ENCODE measurements around the gene SLC45A1. TPM values are rescaled to one million over a fixed set of nuclear protein-coding genes. Genes with fewer than 3 reads are reported as not detected.
"Not testable (repeated sequence)": the region's sequence is repeated elsewhere in the genome, so short reads cannot be mapped to it uniquely, and the experiment has no call there.

SLC45A1 gene
- total RNA-seq, 1 donor from 2014 or later = 0.33 TPM

GRCh38 chr1:8379513-8380186, 61.7 kb downstream of the SLC45A1 start:
- H3K36me3 Mint-ChIP-seq (ENCODE audit: low read depth) = peaks cover 62% of the 10 kb centered on the region
- peaks cover 60% of the 10 kb centered on the region for H3K4me1 Mint-ChIP-seq
- ChIA-PET POLR2A (interaction anchor here (0.7 kb wide), 1 partner anchor 489 kb away, joined by 4 read pairs; no protein-coding TSS in a partner anchor), CTCF (interaction anchor here (1.5 kb wide), 1 partner anchor 9 kb away, joined by 3 read pairs; no protein-coding TSS in a partner anchor)
- ATAC-seq (ENCODE audit: low read depth) (no peak), DNase-seq (no peak)
- no peaks in the 10 kb centered on the region for H3K27me3 Mint-ChIP-seq
- intact Hi-C loops (cut with micrococcal nuclease) = no loop called here
- H3K4me3 Mint-ChIP-seq = no peak overlapping the region
- H3K9me3 Mint-ChIP-seq = no peaks in the 10 kb centered on the region
- TF ChIP-seq CTCF (IDR thresholded peaks at IDR 0.05) = no peak
- H3K27ac Mint-ChIP-seq = peak overlapping the region; percentile 30

- ATAC-seq (ENCODE audit: low read depth); DNase-seq; H3K4me3 Mint-ChIP-seq; H3K9me3 Mint-ChIP-seq; H3K27me3 Mint-ChIP-seq; intact Hi-C loops (cut with micrococcal nuclease): not testable (repeated sequence)
- Mint-ChIP-seq H3K27ac (peak overlapping the region; percentile 30), H3K36me3 (ENCODE audit: low read depth) (peaks cover 62% of the 10 kb centered on the region), H3K4me1 (peaks cover 61% of the 10 kb centered on the region)
- POLR2A ChIA-PET = interaction anchor here (0.6 to 0.7 kb wide), 2 partner anchors 384 to 488 kb away, joined by 4 read pairs; no protein-coding TSS in a partner anchor
- CTCF ChIA-PET = interaction anchor here (1.5 kb wide), 1 partner anchor 10 kb away, joined by 3 read pairs; no protein-coding TSS in a partner anchor
These were observed 62.4 kb downstream of the SLC45A1 start for GRCh38 chr1:8380310-8380709.

GRCh38 chr1:8381618-8382017, 63.7 kb downstream of the SLC45A1 start:
- ATAC-seq (ENCODE audit: low read depth) (no peak), DNase-seq (no peak)
- TF ChIP-seq CTCF (IDR thresholded peaks at IDR 0.05) = no peak
- Mint-ChIP-seq H3K36me3 (ENCODE audit: low read depth) (peaks cover 63% of the 10 kb centered on the region), H3K27ac (no peak overlapping the region), H3K4me1 (peaks cover 64% of the 10 kb centered on the region), H3K27me3 (no peaks in the 10 kb centered on the region), H3K9me3 (no peaks in the 10 kb centered on the region), H3K4me3 (no peak overlapping the region)
- CTCF ChIA-PET = interaction anchor here (1.7 kb wide), 1 partner anchor 345 kb away, joined by 6 read pairs; no protein-coding TSS in a partner anchor
- intact Hi-C loops (cut with micrococcal nuclease) = no loop called here
- POLR2A ChIA-PET = no interaction called here

GRCh38 chr1:8382051-8382505, 64.2 kb downstream of the SLC45A1 start:
- CTCF ChIA-PET = interaction anchor here (1.7 to 2.4 kb wide), 2 partner anchors 28 to 344 kb away, joined by 6 to 7 read pairs; no protein-coding TSS in a partner anchor
- Mint-ChIP-seq H3K4me3 (no peak overlapping the region), H3K9me3 (no peaks in the 10 kb centered on the region), H3K4me1 (peaks cover 67% of the 10 kb centered on the region), H3K27ac (peak overlapping the region; percentile 89), H3K36me3 (ENCODE audit: low read depth) (peaks cover 66% of the 10 kb centered on the region), H3K27me3 (no peaks in the 10 kb centered on the region)
- intact Hi-C loops (cut with micrococcal nuclease) = no loop called here
- no peak for TF ChIP-seq CTCF (IDR thresholded peaks at IDR 0.05)
- POLR2A ChIA-PET = interaction anchor here (1.1 to 1.6 kb wide), 2 partner anchors 15 to 42 kb away, joined by 4 read pairs; no protein-coding TSS in a partner anchor
- no peak for ATAC-seq (ENCODE audit: low read depth)
- DNase-seq = no peak

GRCh38 chr1:8382608-8383505, 64.9 kb downstream of the SLC45A1 start:
- POLR2A ChIA-PET = interaction anchor here (1.1 to 1.6 kb wide), 2 partner anchors 14 to 41 kb away, joined by 4 read pairs; no protein-coding TSS in a partner anchor

More at GRCh38 chr1:8382608-8383505, 64.9 kb downstream of the SLC45A1 start:
- H3K36me3 Mint-ChIP-seq (ENCODE audit: low read depth) = peaks cover 68% of the 10 kb centered on the region
- ATAC-seq (ENCODE audit: low read depth) (peak; percentile 56), DNase-seq (no peak)
- no peaks in the 10 kb centered on the region for H3K9me3 Mint-ChIP-seq
- TF ChIP-seq CTCF (IDR thresholded peaks at IDR 0.05) = no peak
- no peaks in the 10 kb centered on the region for H3K27me3 Mint-ChIP-seq
- peak overlapping the region; percentile 71 for H3K4me3 Mint-ChIP-seq
- CTCF ChIA-PET = interaction anchor here (1.7 to 2.4 kb wide), 2 partner anchors 27 to 344 kb away, joined by 6 to 7 read pairs; no protein-coding TSS in a partner anchor
- peak overlapping the region; percentile 89 for H3K27ac Mint-ChIP-seq
- H3K4me1 Mint-ChIP-seq = peaks cover 70% of the 10 kb centered on the region
- intact Hi-C loops (cut with micrococcal nuclease) = no loop called here

All from activated B cell treated with CpG ODN at 0.5 μM for 24 hours (primary cell).